ENCODE data around the gene POMC.
A peak's percentile ranks its signal among the peaks of the same experiment; 100 is the strongest.

Gene POMC

DNA sequence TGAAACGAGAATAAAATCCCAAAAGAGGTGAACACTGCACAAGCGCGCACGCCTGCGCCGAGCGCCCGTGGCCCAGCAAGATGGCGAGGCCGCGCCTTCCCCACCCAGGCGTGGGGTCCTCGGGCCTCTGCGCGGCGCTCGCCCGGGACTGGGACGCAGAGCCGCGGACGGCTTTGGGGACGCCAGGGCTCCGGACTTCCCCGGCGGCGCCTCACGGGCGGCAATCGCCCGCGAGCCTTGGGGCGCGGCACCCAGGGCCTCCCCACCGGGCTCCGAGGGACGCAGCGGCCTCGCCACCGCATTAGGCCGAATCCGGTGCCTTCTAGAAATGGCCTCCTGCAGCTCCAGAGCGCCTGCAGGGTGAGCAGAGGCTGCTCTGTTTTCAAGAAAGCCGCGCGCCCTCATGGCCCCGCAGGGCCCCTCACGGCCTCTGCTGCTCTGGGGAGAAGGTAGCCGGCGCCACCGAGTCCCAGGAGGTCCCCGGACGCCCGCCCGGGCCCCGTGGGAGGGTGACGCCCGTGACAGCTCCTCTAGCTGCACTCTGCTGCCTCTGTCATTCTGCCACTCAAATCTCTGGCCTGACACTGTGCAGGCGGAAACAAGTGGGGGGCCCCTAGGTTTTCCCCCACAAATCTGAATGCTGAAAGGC lies 35.9 kb upstream of the POMC start:
- TF ChIP-seq, protein P1, sequence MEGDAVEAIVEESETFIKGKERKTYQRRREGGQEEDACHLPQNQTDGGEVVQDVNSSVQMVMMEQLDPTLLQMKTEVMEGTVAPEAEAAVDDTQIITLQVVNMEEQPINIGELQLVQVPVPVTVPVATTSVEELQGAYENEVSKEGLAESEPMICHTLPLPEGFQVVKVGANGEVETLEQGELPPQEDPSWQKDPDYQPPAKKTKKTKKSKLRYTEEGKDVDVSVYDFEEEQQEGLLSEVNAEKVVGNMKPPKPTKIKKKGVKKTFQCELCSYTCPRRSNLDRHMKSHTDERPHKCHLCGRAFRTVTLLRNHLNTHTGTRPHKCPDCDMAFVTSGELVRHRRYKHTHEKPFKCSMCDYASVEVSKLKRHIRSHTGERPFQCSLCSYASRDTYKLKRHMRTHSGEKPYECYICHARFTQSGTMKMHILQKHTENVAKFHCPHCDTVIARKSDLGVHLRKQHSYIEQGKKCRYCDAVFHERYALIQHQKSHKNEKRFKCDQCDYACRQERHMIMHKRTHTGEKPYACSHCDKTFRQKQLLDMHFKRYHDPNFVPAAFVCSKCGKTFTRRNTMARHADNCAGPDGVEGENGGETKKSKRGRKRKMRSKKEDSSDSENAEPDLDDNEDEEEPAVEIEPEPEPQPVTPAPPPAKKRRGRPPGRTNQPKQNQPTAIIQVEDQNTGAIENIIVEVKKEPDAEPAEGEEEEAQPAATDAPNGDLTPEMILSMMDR (IDR thresholded peaks at IDR 0.05; ENCODE audit: control insufficient read depth, insufficient read depth, low read depth, low read length, missing control alignments): no peak
- DNase-seq (ENCODE audit: low read depth): no peak
- no peak overlapping the region for H3K4me3 ChIP-seq (ENCODE audit: control insufficient read depth, low read depth, low read length)

DNA sequence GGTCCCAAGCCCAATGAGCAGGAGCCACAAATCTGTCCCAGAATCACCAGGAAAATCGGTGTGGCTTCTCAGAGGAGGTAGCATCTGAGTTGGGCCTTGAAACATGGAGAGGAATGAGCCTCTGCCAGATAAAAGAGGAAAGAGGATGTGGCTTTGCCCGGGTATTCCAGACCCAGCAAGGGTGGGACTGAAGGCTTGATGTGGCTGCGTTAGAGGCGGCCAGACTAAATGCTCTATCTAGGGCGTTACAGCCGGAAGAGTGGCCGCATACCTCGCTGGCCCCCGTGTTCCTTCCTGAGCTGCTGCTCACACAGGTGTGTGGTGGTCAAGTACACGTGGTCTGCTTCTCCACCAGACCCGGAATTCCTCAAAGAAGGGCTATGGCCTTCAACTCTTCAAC lies 33.9 kb upstream of the POMC start:
- no peak overlapping the region for H3K4me3 ChIP-seq (ENCODE audit: control insufficient read depth, low read depth, low read length)
- no peak for DNase-seq (ENCODE audit: low read depth)
- TF ChIP-seq, protein P1 (IDR thresholded peaks at IDR 0.05; ENCODE audit: control insufficient read depth, insufficient read depth, low read depth, low read length, missing control alignments): no peak

DNA sequence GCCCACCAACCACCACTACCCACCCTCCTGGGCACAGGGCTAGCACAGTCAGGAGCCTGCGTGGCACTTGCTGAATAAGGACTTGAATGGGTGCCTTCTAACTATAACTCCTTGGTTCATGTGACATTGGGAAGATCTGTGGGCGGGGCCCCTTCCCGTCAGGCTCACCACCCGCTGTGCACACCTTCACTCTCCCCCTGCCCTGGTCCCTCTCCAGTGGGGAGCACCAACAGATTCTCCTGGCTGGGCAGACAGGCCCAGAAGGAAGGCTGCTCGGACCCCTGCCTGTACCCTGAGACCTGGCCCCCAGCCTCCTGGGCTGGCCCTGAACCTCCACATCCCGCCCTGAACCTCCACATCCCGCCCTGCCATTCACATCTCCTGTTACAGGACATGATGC lies 33.4 kb upstream of the POMC start:
- TF ChIP-seq, protein P1 (IDR thresholded peaks at IDR 0.05; ENCODE audit: control insufficient read depth, insufficient read depth, low read depth, low read length, missing control alignments): no peak
- no peak for DNase-seq (ENCODE audit: low read depth)
- H3K4me3 ChIP-seq (ENCODE audit: control insufficient read depth, low read depth, low read length): no peak overlapping the region

DNA sequence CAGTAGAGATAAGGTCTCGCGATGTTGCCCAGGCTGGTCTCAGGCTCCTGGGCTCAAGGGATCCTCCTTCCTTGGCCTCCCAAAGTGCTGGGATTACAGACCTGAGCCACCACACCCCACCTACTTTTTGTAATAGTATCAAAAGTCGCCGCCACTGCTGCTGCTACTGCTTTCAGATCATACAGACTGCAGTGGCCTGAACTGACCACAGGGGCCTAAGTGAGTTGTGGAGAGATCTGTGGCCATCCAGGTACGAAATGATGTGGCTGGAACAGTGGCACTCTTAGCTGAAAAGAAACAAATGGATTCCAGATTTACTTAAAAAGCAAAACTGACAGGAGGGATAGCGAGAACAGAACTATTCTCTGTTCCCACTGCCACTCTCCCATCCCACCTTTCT lies 32.9 kb upstream of the POMC start:
- no peak overlapping the region for H3K4me3 ChIP-seq (ENCODE audit: control insufficient read depth, low read depth, low read length)
- no peak for DNase-seq (ENCODE audit: low read depth)
- TF ChIP-seq, protein P1 (IDR thresholded peaks at IDR 0.05; ENCODE audit: control insufficient read depth, insufficient read depth, low read depth, low read length, missing control alignments): peak; percentile 21

DNA sequence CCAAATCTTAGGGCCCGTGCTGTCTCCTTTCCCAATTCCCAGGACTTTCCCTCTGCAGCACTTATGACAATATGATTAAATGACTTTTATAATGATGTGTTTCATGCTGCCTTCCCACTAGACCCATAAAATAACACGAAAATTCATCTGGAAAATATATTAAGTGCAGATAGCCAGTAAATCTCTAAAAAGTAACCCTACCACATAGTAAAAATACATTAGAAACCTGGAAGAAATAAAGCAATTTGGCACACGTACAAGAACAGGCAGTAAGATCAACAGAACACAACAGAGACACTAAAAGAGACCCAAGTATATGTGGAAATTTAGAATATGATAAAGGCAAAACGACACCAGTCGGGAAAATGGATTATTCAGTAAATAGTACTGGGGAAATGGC lies 30.2 kb upstream of the POMC start:
- H3K4me3 ChIP-seq (ENCODE audit: control insufficient read depth, low read depth, low read length): no peak overlapping the region
- TF ChIP-seq, protein P1 (IDR thresholded peaks at IDR 0.05; ENCODE audit: control insufficient read depth, insufficient read depth, low read depth, low read length, missing control alignments): no peak
- no peak for DNase-seq (ENCODE audit: low read depth)

DNA sequence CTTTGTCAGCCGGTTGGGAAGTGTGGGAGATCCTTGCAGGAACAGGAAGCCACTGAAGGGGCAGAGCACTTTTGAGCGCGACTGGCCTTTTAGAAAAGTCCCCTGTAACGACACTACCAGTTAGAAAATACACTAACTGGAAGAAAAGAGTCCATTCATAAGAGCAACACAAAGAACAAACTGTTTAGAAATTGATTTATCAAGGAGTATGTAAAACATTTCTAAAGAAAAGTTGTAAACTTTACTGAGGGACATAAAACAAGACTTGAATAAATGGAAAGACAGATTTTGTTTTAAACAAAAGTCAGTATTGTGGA lies 29.8 kb upstream of the POMC start:
- TF ChIP-seq, protein P1 (IDR thresholded peaks at IDR 0.05; ENCODE audit: control insufficient read depth, insufficient read depth, low read depth, low read length, missing control alignments): no peak
- DNase-seq (ENCODE audit: low read depth): no peak
- no peak overlapping the region for H3K4me3 ChIP-seq (ENCODE audit: control insufficient read depth, low read depth, low read length)

Data from AG09309 (cell line).